Measurements from ENCODE around the gene IL5. TPM values are rescaled to one million over a fixed set of nuclear protein-coding genes. Genes with fewer than 3 reads are reported as not detected.

Gene IL5
- total RNA-seq, 4 donors from 2014 or later, result not detected

DNA sequence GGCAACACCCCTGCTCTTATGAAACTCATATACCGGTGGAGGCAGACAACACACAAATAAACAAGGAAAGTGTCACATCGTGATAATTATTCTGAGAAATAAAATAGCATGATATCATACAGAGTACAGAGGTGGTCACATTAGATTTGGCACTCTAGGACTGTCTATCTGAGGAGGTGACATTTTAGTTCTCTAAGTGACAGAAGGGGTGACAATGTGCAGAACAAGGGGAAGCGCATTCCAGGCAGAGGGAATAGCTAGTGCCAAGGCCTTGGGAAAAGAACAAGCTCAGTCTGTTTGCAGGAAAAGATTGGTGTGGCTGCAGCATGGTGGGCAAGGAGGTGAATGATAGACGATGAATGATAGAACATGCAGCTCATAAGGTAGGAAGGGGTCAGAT, 40.1 kb downstream of the IL5 start:
- peak overlapping the region; percentile 95 to 99 (median 98) for H3K27ac ChIP-seq
- peaks cover 33 to 82% (median 60%) of the 10 kb centered on the region in 4 donors for H3K4me1 ChIP-seq
- no peaks in the 10 kb centered on the region for H3K9me3 ChIP-seq
- no peaks in the 10 kb centered on the region for H3K27me3 ChIP-seq
- DNase-seq, result no peak
- in situ Hi-C loops (cut with MboI; ENCODE audit: low pct_ligation_motif_present in 1 of 4, low pct_unique_long_range_greater_than_20kb in 1 of 4, low sequenced_read_pairs in 3 of 4) (loop anchor here in 2 of 4 donors (10.0 kb wide), 1 partner anchor 118 kb away; no protein-coding TSS in a partner anchor), intact Hi-C loops (cut with DNase I; ENCODE audit: low total_unique reads) (no loop called here)
- no peaks in the 10 kb centered on the region for H3K36me3 ChIP-seq
- no peak for TF ChIP-seq POLR2AphosphoS5 (IDR thresholded peaks at IDR 0.05)
- TF ChIP-seq POLR2A (IDR thresholded peaks at IDR 0.05), result no peak
- TF ChIP-seq, protein P1, sequence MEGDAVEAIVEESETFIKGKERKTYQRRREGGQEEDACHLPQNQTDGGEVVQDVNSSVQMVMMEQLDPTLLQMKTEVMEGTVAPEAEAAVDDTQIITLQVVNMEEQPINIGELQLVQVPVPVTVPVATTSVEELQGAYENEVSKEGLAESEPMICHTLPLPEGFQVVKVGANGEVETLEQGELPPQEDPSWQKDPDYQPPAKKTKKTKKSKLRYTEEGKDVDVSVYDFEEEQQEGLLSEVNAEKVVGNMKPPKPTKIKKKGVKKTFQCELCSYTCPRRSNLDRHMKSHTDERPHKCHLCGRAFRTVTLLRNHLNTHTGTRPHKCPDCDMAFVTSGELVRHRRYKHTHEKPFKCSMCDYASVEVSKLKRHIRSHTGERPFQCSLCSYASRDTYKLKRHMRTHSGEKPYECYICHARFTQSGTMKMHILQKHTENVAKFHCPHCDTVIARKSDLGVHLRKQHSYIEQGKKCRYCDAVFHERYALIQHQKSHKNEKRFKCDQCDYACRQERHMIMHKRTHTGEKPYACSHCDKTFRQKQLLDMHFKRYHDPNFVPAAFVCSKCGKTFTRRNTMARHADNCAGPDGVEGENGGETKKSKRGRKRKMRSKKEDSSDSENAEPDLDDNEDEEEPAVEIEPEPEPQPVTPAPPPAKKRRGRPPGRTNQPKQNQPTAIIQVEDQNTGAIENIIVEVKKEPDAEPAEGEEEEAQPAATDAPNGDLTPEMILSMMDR (IDR thresholded peaks at IDR 0.05), result no peak
- no peak for TF ChIP-seq EP300 (IDR thresholded peaks at IDR 0.05; ENCODE audit: low read depth)
- H3K4me3 ChIP-seq, result no peak overlapping the region
- WGBS, 2 donors (ENCODE audit: low coverage in 1 of 2), result 79 to 88% methylated on average over 3 to 4 of the region's 4 CpGs

DNA sequence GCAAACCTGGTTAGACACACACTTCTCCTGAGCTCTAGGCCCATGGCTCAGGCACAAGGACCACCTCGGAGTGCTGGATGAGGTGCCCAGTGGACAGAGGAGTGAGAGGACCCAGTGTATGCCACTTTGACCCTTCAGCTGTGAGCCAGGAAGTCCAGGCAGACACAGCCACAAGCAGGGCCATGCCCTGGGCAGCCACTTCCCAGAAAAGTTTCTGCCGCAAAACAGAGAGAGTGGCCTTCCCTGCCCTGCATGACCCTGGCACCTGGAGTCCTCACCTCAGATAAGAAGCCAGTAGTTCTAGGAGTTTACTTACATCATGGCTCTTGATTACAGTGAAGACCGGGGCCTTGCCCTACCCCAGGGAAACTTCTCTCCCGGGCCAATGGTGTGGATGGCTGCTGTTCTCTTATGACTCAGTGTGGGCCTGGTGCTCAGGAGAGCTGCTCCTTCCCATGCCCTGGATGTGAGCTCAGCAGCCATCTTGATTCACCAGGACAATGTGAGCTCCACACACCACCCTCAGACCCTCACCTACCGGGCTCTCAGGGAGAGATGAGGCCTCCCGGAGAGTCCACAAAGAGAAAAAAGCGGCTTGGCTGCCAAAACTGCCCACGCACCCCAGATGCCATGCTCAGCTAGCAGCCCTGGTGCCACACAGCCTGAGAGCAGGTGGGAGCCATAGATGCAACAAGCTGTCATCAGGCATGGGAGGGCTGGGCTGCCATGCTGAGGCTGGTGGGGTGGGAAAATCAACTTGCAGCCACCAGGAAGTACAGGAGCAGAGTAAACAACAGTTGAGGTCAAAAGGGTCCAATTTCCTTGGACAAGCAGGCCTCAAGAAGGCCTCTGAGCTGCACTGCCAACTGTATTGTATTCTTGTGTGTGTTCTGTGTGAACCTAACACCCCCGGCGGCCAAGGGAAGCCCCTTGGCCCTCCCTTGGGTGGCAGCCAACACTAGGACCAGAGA, 41.1 kb downstream of the IL5 start:
- peaks cover 43 to 92% (median 70%) of the 10 kb centered on the region in 4 donors for H3K4me1 ChIP-seq
- H3K4me3 ChIP-seq, result no peak overlapping the region
- no peaks in the 10 kb centered on the region for H3K27me3 ChIP-seq
- WGBS, 2 donors (ENCODE audit: low coverage in 1 of 2), result 61% methylated on average over 10 of the region's 10 CpGs; no CpG with 5 or more reads in 1 of the 2 donors
- H3K27ac ChIP-seq, result peak overlapping the region; percentile 95 to 99 (median 98)
- in situ Hi-C loops (cut with MboI; ENCODE audit: low pct_ligation_motif_present in 1 of 4, low pct_unique_long_range_greater_than_20kb in 1 of 4, low sequenced_read_pairs in 3 of 4), result loop anchor here in 2 of 4 donors (10.0 kb wide), 1 partner anchor 117 kb away; no protein-coding TSS in a partner anchor
- H3K9me3 ChIP-seq, result no peaks in the 10 kb centered on the region
- H3K36me3 ChIP-seq, result no peaks in the 10 kb centered on the region
- TF ChIP-seq POLR2A (IDR thresholded peaks at IDR 0.05), result peak; percentile 17
- TF ChIP-seq EP300 (IDR thresholded peaks at IDR 0.05; ENCODE audit: low read depth), result no peak
- no peak for TF ChIP-seq POLR2AphosphoS5 (IDR thresholded peaks at IDR 0.05)
- TF ChIP-seq, protein P1 (IDR thresholded peaks at IDR 0.05), result no peak
- peak; percentile 53 for DNase-seq
- intact Hi-C loops (cut with DNase I; ENCODE audit: low total_unique reads), result no loop called here

DNA sequence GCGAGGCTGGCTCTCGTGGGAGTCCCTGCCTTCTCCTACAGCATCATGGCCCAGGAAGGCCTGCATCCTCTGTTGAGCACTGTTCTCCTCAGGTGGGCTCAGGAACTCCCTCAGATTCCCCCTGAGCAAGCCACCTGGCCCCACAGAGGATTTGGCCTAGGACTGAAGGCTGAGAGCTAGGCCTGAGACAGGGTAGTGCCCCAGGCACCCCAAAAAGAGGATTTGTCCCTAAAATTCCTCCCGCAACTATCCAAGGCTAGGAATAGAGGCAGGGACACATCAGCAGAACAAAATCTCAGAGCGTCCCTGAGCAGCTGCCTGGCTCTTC, 41.7 kb downstream of the IL5 start:
- no peaks in the 10 kb centered on the region for H3K27me3 ChIP-seq
- H3K4me3 ChIP-seq, result no peak overlapping the region
- H3K4me1 ChIP-seq, result peaks cover 43 to 91% (median 73%) of the 10 kb centered on the region in 4 donors
- 64% methylated on average over 4 of the region's 4 CpGs; no CpG with 5 or more reads in 1 of the 2 donors for WGBS, 2 donors (ENCODE audit: low coverage in 1 of 2)
- in situ Hi-C loops (cut with MboI; ENCODE audit: low pct_ligation_motif_present in 1 of 4, low pct_unique_long_range_greater_than_20kb in 1 of 4, low sequenced_read_pairs in 3 of 4) (loop anchor here in 2 of 4 donors (10.0 kb wide), 1 partner anchor 117 kb away; no protein-coding TSS in a partner anchor), intact Hi-C loops (cut with DNase I; ENCODE audit: low total_unique reads) (no loop called here)
- peak overlapping the region; percentile 95 to 99 (median 98) for H3K27ac ChIP-seq
- no peak for TF ChIP-seq POLR2A (IDR thresholded peaks at IDR 0.05)
- H3K9me3 ChIP-seq, result no peaks in the 10 kb centered on the region
- H3K36me3 ChIP-seq, result no peaks in the 10 kb centered on the region
- no peak for DNase-seq

DNA sequence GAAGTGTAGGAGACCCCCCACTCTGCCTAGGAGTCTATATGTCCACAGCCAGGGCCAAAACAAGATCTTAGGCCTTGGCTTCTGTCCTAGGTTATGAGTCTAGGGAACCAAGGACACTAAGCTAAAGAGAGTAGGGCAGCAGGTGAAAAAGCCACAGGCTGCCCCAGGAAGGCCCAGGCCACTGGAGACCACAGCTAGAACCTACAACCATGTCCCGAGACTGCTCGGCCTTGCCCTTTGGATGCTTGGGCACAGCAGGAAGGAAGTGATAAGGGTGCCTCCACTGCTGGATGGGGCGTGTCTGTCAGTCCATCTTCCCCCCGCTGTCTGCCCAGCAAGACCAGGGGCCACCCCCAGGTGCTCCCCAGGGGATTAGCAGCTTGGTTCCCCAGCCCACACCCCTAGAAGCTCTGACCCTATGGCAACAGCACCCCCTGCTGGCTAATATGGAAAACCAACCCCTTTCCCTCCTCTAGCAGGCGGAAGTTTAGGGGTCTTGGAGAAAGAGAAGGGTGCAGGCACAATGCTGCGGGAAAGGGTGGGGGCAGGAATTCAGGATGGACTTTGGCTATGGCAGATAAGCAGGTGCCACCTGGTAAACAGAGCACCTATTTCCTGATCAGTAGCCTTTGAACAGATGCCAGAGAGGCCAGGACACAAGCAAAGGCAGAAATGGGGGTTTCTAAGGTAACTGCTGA, 42.2 kb downstream of the IL5 start:
- peaks cover 39 to 86% (median 69%) of the 10 kb centered on the region in 4 donors for H3K4me1 ChIP-seq
- H3K27ac ChIP-seq, result peak overlapping the region; percentile 95 to 99 (median 98)
- WGBS, 2 donors (ENCODE audit: low coverage in 1 of 2), result 43% methylated on average over 6 of the region's 6 CpGs; no CpG with 5 or more reads in 1 of the 2 donors
- TF ChIP-seq, protein P1 (IDR thresholded peaks at IDR 0.05), result peak; percentile 83 to 97 (median 85)
- TF ChIP-seq POLR2A (IDR thresholded peaks at IDR 0.05), result peak; percentile 53
- peak; percentile 42 for TF ChIP-seq EP300 (IDR thresholded peaks at IDR 0.05; ENCODE audit: low read depth)
- peak in 2 of 3 donors; percentile 55 to 75 for TF ChIP-seq POLR2AphosphoS5 (IDR thresholded peaks at IDR 0.05)
- in situ Hi-C loops (cut with MboI; ENCODE audit: low pct_ligation_motif_present in 1 of 4, low pct_unique_long_range_greater_than_20kb in 1 of 4, low sequenced_read_pairs in 3 of 4) (loop anchor here in 2 of 4 donors (10.0 kb wide), 1 partner anchor 116 kb away; no protein-coding TSS in a partner anchor), intact Hi-C loops (cut with DNase I; ENCODE audit: low total_unique reads) (no loop called here)
- H3K9me3 ChIP-seq, result no peaks in the 10 kb centered on the region
- H3K4me3 ChIP-seq, result no peak overlapping the region
- no peaks in the 10 kb centered on the region for H3K36me3 ChIP-seq
- H3K27me3 ChIP-seq, result no peaks in the 10 kb centered on the region
- peak; percentile 82 for DNase-seq

Measured in transverse colon (tissue), 4 donors.